ENCODE data around the gene CLINT1. TPM values are rescaled to one million over a fixed set of nuclear protein-coding genes. Genes with fewer than 3 reads are reported as not detected.

Gene CLINT1
- total RNA-seq, 1 donor = 118 TPM

- peak; percentile 99 for TF ChIP-seq CTCF (IDR thresholded peaks at IDR 0.05; ENCODE audit: insufficient read depth, low read depth, low read length)
- H3K4me3 ChIP-seq (ENCODE audit: low read depth, low read length) = peak within 1 kb of the TSS; percentile 82
- DNase-seq (ENCODE audit: low read depth) = peak; percentile 78
Measured at GRCh38 chr5:157743163-157744050, 115.5 kb downstream of the CLINT1 start, which contains the start of gene LSM11. TSS of gene LSM11 (plus strand) at chr5:157743712. CDS start at chr5:157743751, 39 bp downstream.

GRCh38 chr5:157741131-157741530 is 117.8 kb downstream of the CLINT1 start:
- TF ChIP-seq CTCF (IDR thresholded peaks at IDR 0.05; ENCODE audit: insufficient read depth, low read depth, low read length) = no peak
- no peak overlapping the region for H3K4me3 ChIP-seq (ENCODE audit: low read depth, low read length)
- no peak for DNase-seq (ENCODE audit: low read depth)

- H3K4me3 ChIP-seq (ENCODE audit: low read depth, low read length) = no peak overlapping the region
- DNase-seq (ENCODE audit: low read depth) = peak; percentile 8
- TF ChIP-seq CTCF (IDR thresholded peaks at IDR 0.05; ENCODE audit: insufficient read depth, low read depth, low read length) = peak; percentile 47
Measured at GRCh38 chr5:157740229-157740610, 118.7 kb downstream of the CLINT1 start.

GRCh38 chr5:157739388-157740228 is 119.3 kb downstream of the CLINT1 start:
- no peak for DNase-seq (ENCODE audit: low read depth)
- no peak for TF ChIP-seq CTCF (IDR thresholded peaks at IDR 0.05; ENCODE audit: insufficient read depth, low read depth, low read length)

GRCh38 chr5:157735991-157736390 is 123.0 kb downstream of the CLINT1 start:
- DNase-seq (ENCODE audit: low read depth) = no peak
- TF ChIP-seq CTCF (IDR thresholded peaks at IDR 0.05; ENCODE audit: insufficient read depth, low read depth, low read length) = no peak
- no peak overlapping the region for H3K4me3 ChIP-seq (ENCODE audit: low read depth, low read length)

More at GRCh38 chr5:157739388-157740228, 119.3 kb downstream of the CLINT1 start:
- no peak overlapping the region for H3K4me3 ChIP-seq (ENCODE audit: low read depth, low read length)

Small RNA genes lying within 50 kb of the gene (small RNA-seq; reads per million reads assigned to genes)
- gene AC026407.1 (not detected), gene RNU6-260P (not detected)

Other genes with a start within 250 kb of the CLINT1 start
- gene SOX30, start 206.7 kb downstream of the CLINT1 start, total RNA-seq = under 0.01 TPM in 1 of 2 replicates, not detected in the other
- gene C5orf52, start 187.6 kb downstream of the CLINT1 start, total RNA-seq = not detected in 2 replicates
- gene THG1L, start 127.7 kb downstream of the CLINT1 start, total RNA-seq = 18.4 and 21.6 TPM in 2 replicates
- gene LSM11, start 115.4 kb downstream of the CLINT1 start, total RNA-seq = 4.5 and 5.6 TPM in 2 replicates